ENCODE measurements around the gene ARHGAP27.

GRCh38 chr17:45371414-45372324 is 61.0 kb downstream of the ARHGAP27 start:
- no peak for TF ChIP-seq CTCF (conservative IDR thresholded peaks at IDR 0.05; ENCODE audit: low read depth, low read length)
- no peak for TF ChIP-seq EZH2 (IDR thresholded peaks at IDR 0.05; ENCODE audit: borderline replicate concordance, low read depth, low read length, poor library complexity, severe bottlenecking)
